ENCODE data around the gene TERB2. TPM values are rescaled to one million over a fixed set of nuclear protein-coding genes. Genes with fewer than 3 reads are reported as not detected.
"Not testable (repeated sequence)": the region's sequence is repeated elsewhere in the genome, so short reads cannot be mapped to it uniquely, and the experiment has no call there.

TERB2 gene
- total RNA-seq, 1 donor from 2014 or later = not detected

DNA sequence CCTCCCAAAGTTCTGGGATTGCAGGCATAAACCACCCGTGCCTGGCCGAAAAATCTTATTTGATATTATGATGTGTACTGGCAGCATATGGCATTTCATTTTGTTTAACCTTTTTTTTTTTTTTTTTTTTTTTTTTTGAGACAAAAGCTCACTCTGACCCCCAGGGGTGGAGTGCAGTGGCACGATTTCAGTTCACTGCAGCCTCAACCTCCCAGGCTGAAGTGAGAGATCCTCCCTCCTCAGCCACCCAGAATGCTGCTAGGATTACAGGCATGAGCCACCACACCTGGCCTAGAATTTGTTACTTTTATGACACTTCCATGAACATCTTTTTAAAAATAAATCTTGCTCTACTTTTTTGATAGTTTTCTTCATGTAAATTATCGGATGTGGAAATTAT, 12.0 kb downstream of the TERB2 start:
- TF ChIP-seq, protein P1, sequence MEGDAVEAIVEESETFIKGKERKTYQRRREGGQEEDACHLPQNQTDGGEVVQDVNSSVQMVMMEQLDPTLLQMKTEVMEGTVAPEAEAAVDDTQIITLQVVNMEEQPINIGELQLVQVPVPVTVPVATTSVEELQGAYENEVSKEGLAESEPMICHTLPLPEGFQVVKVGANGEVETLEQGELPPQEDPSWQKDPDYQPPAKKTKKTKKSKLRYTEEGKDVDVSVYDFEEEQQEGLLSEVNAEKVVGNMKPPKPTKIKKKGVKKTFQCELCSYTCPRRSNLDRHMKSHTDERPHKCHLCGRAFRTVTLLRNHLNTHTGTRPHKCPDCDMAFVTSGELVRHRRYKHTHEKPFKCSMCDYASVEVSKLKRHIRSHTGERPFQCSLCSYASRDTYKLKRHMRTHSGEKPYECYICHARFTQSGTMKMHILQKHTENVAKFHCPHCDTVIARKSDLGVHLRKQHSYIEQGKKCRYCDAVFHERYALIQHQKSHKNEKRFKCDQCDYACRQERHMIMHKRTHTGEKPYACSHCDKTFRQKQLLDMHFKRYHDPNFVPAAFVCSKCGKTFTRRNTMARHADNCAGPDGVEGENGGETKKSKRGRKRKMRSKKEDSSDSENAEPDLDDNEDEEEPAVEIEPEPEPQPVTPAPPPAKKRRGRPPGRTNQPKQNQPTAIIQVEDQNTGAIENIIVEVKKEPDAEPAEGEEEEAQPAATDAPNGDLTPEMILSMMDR (IDR thresholded peaks at IDR 0.05) = no peak
- Mint-ChIP-seq H3K27me3 (peaks cover 2% of the 10 kb centered on the region), H3K9me3 (no peaks in the 10 kb centered on the region), H3K36me3 (ENCODE audit: low read depth) (no peaks in the 10 kb centered on the region), H3K27ac (no peak overlapping the region), H3K4me1 (no peaks in the 10 kb centered on the region), H3K4me3 (no peak overlapping the region)
- CTCF ChIA-PET = interaction anchor here (1.5 to 3.5 kb wide), 2 partner anchors 68 to 150 kb away, joined by 5 to 20 read pairs; no protein-coding TSS in a partner anchor
- POLR2A ChIA-PET = interaction anchor here (0.6 kb wide), 1 partner anchor 150 kb away, joined by 3 read pairs; no protein-coding TSS in a partner anchor
- no peak for DNase-seq
- ATAC-seq (ENCODE audit: low read depth) = no peak
- intact Hi-C loops (cut with micrococcal nuclease) = loop anchor here (2.0 kb wide), 1 partner anchor 150 kb away; no protein-coding TSS in a partner anchor

DNA sequence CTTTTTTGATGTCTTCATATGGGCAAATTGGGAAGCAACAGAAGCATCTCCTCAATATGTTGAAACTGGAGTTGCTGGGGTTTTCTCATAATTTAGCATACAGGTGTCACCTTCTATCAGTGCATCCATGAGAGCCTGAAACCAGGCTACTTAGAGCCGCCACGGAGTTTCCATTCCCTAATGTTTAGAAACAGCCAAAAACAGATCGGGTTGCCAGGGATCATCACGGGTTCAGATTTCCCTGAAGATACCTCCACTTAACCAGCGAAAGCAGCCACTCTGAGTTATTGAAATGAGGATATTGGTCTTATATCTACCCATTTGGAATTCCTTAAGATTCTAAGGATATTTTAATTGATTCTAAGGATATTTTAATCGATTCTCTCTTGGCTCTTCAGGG, 14.5 kb downstream of the TERB2 start:
- TF ChIP-seq, protein P1 (IDR thresholded peaks at IDR 0.05) = no peak
- ATAC-seq (ENCODE audit: low read depth) (no peak), DNase-seq (no peak)
- CTCF ChIA-PET = no interaction called here
- Mint-ChIP-seq H3K27me3 (peaks cover 2% of the 10 kb centered on the region), H3K36me3 (ENCODE audit: low read depth) (no peaks in the 10 kb centered on the region), H3K9me3 (no peaks in the 10 kb centered on the region), H3K27ac (no peak overlapping the region), H3K4me3 (no peak overlapping the region), H3K4me1 (no peaks in the 10 kb centered on the region)
- POLR2A ChIA-PET = no interaction called here
- intact Hi-C loops (cut with micrococcal nuclease) = no loop called here

DNA sequence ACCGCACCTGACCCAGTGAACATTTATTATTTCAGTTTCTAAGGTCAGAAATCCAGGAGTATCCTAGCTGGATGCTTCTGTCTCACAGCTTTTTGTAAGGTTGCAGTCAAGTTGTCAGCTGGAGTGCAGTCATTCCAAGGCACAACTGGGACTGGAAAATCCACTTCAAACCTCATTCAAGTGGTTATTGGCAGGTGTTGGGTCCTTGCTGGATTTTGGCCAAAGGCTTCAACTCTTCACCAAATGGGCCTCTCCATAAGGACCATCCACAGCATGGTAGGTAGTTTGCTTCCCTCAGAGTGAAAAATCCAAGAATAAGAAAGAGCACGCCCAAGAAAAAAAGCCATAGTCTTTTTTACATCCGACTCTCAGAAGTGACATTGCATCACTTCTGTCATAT, 19.7 kb downstream of the TERB2 start:
- H3K36me3 Mint-ChIP-seq (ENCODE audit: low read depth); intact Hi-C loops (cut with micrococcal nuclease); H3K27ac Mint-ChIP-seq; ATAC-seq (ENCODE audit: low read depth); CTCF ChIA-PET; H3K27me3 Mint-ChIP-seq; DNase-seq; H3K9me3 Mint-ChIP-seq; POLR2A ChIA-PET; H3K4me1 Mint-ChIP-seq; H3K4me3 Mint-ChIP-seq: not testable (repeated sequence)

DNA sequence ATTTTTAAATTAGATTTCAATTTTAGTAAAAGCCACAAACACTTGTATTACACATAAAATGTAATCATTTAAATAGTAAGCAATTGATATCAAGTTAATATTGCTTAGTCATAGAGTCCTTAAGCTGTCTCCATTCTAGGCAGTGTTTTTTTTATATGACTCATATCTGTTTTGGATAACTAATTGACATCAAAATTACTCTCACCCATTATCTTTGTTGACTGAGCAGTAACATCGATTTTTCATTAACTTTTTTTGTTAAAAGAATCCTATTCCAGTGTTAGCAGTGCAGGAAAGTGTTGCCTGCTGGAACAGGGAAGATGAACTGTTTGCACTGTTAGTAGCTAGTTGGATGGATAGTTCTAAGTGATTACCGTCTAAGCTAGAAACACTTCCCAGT, 21.3 kb downstream of the TERB2 start:
- H3K27ac Mint-ChIP-seq; DNase-seq; H3K9me3 Mint-ChIP-seq; POLR2A ChIA-PET; ATAC-seq (ENCODE audit: low read depth); H3K4me1 Mint-ChIP-seq; H3K36me3 Mint-ChIP-seq (ENCODE audit: low read depth); intact Hi-C loops (cut with micrococcal nuclease); H3K4me3 Mint-ChIP-seq; CTCF ChIA-PET; H3K27me3 Mint-ChIP-seq: not testable (repeated sequence)

DNA sequence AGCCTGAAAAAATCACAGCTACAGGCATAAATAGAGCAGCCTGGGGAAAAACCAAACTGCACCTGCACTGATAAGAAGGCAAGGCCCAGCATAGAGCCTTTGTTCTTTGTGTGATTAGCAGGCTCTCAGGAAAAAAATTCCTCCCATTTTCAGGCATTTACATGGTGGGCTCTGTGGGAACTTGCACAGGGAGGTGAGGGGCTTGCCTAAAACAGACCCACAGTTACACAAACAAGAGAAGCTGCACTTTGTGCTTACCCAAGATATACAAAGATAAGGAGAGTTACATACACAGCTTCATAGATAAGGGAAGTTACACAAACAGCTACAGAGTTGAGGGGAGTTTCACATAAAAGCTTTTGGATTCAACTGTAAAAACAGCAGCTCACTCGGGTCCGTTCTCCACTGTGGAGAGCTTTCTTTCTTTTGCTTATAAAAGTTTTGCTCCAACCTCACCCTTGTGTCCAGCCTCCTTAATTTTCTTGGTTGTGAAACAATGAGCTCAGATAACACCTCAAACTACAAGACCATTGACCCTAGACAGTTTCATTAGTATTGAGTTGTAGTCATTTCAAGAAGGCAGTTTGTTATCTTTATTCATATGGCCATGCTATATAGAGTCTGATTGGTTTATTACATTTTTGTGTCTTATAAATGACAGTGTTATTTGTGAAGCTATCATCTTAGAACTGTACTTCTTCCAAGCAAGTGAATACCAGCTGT, 23.3 kb downstream of the TERB2 start:
- intact Hi-C loops (cut with micrococcal nuclease); H3K27ac Mint-ChIP-seq; H3K9me3 Mint-ChIP-seq; H3K27me3 Mint-ChIP-seq; CTCF ChIA-PET; H3K36me3 Mint-ChIP-seq (ENCODE audit: low read depth); DNase-seq; ATAC-seq (ENCODE audit: low read depth); H3K4me3 Mint-ChIP-seq; H3K4me1 Mint-ChIP-seq: not testable (repeated sequence)
- POLR2A ChIA-PET = interaction anchor here (0.5 kb wide), 1 partner anchor 41 kb away, joined by 3 read pairs; no protein-coding TSS in a partner anchor

DNA sequence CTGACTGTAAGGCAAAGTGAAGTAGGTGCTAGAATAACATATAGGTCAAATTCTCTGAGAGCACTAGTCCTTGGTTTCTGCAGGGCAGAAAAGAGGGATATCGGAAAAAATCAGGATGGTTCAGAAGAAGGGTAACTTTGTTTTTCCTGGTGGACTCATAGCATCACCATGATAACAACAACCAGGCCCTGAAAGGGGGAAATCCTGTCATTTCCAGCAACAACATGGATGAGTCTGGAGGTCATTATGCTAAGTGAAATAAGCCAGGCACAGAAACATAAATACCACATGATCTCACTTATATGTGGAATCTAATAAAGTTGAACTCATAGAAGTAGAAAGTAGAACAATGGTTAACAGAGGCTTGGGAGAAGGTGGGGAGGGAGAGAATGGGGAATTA, 27.7 kb downstream of the TERB2 start:
- not testable (repeated sequence) for H3K27me3 Mint-ChIP-seq

DNA sequence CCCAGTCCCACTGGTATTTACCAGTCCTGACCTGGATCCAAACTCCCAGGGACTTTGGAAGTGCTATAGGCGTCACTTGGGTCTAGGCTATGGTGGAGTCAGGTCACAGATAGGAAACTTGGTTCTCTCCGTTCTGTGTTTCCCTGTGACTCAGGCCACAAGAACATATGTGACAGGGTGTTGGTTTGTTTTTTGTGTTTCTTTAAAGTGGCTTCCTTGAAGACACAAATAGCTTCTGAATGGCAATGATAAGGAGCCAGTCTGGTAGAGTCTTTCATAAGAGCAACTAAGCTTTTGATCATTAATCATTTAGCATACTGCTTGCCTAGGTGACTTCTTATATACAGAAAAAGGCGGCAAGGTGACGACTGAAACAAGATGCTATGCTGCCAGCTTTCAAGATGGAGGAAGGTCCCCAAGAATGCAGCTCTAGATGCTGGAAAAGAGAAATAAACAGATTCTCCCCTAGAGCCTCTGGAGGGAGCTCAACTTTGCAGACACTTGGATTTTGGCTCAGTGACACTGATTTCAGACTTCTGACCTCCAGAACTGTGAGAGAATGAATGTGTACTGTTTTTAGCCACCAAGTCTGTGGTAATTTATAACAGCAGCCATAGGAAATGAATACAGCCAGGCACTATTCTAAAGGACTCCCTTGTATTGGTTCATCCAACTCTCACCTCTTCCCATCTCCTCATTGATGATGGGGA, 30.0 kb downstream of the TERB2 start:
- DNase-seq; intact Hi-C loops (cut with micrococcal nuclease); H3K27ac Mint-ChIP-seq; POLR2A ChIA-PET; CTCF ChIA-PET; H3K4me1 Mint-ChIP-seq; H3K4me3 Mint-ChIP-seq; H3K9me3 Mint-ChIP-seq; H3K36me3 Mint-ChIP-seq (ENCODE audit: low read depth); ATAC-seq (ENCODE audit: low read depth): not testable (repeated sequence)
- H3K27me3 Mint-ChIP-seq = peaks cover 10% of the 10 kb centered on the region

More for the DNA sequence above, 27.7 kb downstream of the TERB2 start:
- H3K4me3 Mint-ChIP-seq; CTCF ChIA-PET; intact Hi-C loops (cut with micrococcal nuclease); H3K36me3 Mint-ChIP-seq (ENCODE audit: low read depth); POLR2A ChIA-PET; DNase-seq; H3K27ac Mint-ChIP-seq; H3K4me1 Mint-ChIP-seq; H3K9me3 Mint-ChIP-seq; ATAC-seq (ENCODE audit: low read depth): not testable (repeated sequence)

DNA sequence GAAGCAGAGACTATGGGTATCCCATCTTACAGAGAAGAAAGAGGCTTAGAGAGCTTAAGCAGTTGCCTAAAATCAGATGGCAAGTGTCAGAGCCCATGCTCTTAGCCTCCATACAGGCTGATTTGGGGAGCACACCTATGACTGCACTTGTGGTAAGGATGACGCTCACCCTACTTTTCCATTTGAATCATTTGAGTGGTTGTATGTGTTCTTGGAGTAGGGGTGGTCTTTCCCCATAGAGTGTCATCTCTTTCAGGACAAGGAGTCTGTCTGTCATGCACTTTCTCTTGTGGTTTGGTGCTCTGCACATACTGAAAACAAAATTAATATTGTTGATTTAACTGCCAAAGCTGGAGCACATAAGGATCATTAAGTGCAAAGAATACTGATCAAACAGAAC, 31.2 kb downstream of the TERB2 start:
- intact Hi-C loops (cut with micrococcal nuclease); H3K4me3 Mint-ChIP-seq; ATAC-seq (ENCODE audit: low read depth); H3K36me3 Mint-ChIP-seq (ENCODE audit: low read depth); H3K9me3 Mint-ChIP-seq; POLR2A ChIA-PET; CTCF ChIA-PET; H3K27ac Mint-ChIP-seq; DNase-seq; H3K4me1 Mint-ChIP-seq: not testable (repeated sequence)
- H3K27me3 Mint-ChIP-seq = peaks cover 15% of the 10 kb centered on the region

DNA sequence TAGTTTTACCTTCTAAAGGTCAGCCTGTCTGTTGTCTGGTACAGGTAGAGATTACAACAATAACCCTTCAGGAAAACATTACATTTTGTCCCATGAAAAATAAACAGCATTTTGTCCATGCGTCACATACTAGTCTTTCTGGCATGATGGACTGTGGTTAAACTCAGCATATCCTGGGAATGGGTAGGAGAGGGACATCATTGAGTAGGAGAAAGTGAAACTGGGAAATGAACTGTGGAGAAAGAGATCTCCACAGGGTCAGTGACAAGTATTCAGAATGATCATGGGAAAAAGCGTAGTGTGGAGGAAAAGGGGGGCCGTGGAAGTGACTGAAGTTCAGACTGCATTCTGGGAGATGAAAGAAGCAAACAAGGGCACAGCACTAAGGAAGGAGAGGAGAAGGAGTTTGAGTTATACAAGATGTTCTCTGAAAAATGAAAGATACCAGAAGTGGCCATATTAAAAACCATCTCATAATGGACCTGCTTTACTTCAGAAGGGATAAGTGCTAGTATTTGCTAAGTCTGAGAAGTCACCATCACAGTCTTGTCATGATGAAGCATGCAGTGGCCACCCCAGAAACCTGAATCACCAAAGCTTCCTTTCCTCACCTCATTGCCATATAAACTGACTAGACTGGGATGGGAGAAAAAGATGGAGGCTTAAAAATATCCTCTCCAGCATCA, 31.8 kb downstream of the TERB2 start:
- H3K4me1 Mint-ChIP-seq; H3K36me3 Mint-ChIP-seq (ENCODE audit: low read depth); H3K9me3 Mint-ChIP-seq; H3K4me3 Mint-ChIP-seq; intact Hi-C loops (cut with micrococcal nuclease); POLR2A ChIA-PET; DNase-seq; ATAC-seq (ENCODE audit: low read depth); H3K27ac Mint-ChIP-seq; CTCF ChIA-PET: not testable (repeated sequence)
- H3K27me3 Mint-ChIP-seq = peaks cover 16% of the 10 kb centered on the region

DNA sequence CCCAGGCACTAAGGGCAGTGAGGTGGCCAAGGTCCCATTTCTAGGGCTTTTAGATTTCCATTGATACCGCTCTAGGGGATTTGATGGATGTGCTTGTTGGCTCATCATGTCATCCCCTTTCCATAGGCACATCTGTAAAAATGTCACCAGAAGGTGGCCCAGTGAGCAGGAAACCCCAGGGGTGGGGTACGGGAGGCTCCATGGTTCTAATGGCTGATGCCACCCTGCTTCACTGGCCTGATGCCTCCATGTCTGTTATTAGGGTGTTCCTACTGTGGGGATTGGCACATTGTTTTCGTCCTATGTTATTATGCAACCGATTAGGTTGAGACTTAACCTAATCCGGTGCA, 32.4 kb downstream of the TERB2 start:
- peaks cover 16% of the 10 kb centered on the region for H3K27me3 Mint-ChIP-seq
- H3K4me3 Mint-ChIP-seq; DNase-seq; H3K36me3 Mint-ChIP-seq (ENCODE audit: low read depth); CTCF ChIA-PET; H3K9me3 Mint-ChIP-seq; H3K4me1 Mint-ChIP-seq; H3K27ac Mint-ChIP-seq; POLR2A ChIA-PET; ATAC-seq (ENCODE audit: low read depth); intact Hi-C loops (cut with micrococcal nuclease): not testable (repeated sequence)
